GM18511 (cell line): ENCODE results near the gene KRT76.

ENCODE experiments used
- ATAC-seq: cut with Tn5 transposase; IDR thresholded peaks from one replicate; pipeline ENCODE4 v1.9.1; 2021; ENCODE audit warnings: mild to moderate bottlenecking, moderate library complexity; ENCODE audit not compliant: unreplicated experiment

Gene KRT76

GRCh38 chr12:52742196-52742580, 35.0 kb downstream of the KRT76 start:
- ATAC-seq, result no peak

GRCh38 chr12:52741375-52742195, 35.6 kb downstream of the KRT76 start:
- ATAC-seq, result no peak

DNA sequence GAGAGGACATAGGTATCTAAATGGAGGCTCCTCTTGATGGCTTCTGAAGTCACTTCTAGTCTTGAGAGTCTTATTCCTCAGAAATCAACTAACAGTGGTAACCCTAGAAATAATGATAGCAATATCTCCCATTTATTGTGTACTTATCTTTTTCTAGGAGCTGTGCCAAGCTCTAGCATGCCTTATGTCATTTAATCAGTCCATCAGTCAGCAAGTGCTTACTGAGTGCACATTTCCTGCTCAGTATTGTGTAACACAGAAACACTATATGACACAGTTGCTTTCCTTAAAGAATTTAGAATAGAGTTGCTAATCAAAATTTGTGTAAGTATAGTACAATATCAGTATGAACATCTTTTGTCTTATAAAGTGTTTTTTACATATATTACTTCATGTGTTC, 36.6 kb downstream of the KRT76 start:
- no peak for ATAC-seq

DNA sequence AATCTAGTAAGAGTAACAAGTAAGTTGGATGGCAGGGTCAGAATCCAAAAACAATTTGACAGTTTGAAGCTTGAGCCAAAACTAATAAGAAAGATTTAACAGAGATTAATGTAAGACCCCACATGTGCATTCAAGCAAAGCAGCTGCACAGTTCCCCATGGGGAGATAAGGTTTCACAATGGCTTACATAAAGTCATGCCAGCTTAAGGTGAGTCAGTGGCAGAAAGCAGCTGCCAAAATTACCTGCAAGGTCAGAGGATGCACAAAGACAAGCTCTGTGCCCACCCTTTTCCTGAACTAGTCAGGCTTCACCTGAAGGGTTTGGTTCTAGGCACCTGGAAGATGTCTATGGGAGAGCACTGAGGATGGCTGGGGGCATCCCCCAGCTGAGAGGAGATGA, 37.2 kb downstream of the KRT76 start:
- ATAC-seq, result no peak

DNA sequence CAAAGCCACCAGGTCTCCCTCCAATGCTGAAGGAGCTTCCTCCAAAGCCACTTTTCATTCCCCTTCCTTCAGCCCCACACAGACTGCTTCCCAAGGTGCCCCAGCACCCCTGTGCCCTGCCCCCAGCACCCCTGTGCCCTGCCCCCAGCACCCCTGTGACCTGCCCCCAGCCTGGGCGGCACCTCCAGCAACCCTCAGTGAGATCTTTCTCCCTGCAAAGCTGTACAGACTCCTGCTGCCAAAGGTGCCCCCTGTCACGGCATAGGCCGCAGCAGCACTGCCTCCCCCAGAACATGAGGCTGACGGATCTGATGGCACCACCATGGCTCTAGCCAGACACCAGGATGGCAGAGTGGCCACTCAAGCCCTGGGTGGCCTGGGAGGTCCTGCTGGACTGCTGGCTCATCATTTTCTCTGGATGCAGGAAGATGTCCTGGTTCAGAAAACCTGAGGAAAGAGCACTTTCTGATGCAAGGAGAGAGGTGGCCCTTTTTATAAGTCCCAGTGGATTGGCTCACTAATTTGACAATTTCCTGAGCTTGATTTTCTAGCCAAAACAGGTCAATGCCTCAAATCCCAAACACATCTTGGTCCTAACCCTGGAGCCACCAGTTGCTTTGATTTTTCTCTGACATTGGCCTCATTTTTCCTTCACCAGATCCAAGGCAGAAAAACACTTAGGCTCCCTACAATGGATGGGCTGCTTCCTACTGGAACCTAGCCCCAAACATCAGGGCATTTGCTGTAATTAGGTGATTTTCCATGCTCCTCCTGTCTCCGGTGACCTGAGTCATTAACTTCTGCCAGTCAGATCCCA, 41.1 kb downstream of the KRT76 start:
- ATAC-seq, result no peak

- no peak for ATAC-seq
These were observed 42.0 kb downstream of the KRT76 start for GRCh38 chr12:52735106-52735505.

DNA sequence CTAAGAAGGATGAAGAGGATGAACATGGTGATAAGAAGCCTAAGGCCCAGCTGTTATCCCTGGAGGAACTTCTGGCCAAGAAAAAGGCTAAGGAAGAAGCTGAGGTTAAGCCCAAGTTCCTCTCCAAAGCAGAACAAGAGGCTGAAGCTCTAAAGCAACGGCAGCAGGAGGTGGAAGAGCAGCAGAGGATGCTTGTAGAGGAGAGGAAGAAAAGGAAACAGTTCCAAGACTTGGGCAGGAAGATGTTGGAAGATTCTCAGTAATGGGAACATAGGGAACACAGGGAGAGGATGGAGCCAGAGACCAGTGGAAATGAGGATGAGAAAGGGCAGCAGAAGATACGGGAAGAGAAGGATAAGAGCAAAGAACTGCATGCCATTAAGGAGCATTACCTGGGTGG, 46.4 kb downstream of the KRT76 start:
- ATAC-seq, result no peak

- ATAC-seq, result no peak
These were observed 46.8 kb downstream of the KRT76 start for GRCh38 chr12:52730383-52730782.

GRCh38 chr12:52729147-52729546, 48.0 kb downstream of the KRT76 start:
- no peak for ATAC-seq

- no peak for ATAC-seq
These were observed 48.8 kb downstream of the KRT76 start for GRCh38 chr12:52728374-52728773.

DNA sequence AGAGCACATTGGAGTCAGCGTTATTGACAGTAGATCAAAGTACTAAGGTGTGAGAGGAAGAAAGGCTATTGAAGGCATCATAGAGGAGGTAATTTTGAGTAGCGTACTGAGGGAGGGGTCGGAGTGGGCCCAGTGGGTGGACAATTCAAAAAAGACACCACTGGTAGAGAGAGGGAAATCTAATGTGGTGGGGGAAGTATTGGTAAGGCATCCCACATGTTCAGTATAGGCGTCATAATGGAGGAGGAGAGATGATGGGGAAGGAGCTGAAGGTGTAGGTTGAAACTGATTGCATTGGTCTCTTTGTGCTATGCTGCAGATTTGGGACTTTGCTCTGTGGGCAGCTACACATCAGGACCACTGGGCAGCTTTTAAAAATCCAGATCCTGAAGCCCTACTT, 50.1 kb downstream of the KRT76 start:
- no peak for ATAC-seq

GRCh38 chr12:52726451-52726850, 50.7 kb downstream of the KRT76 start:
- ATAC-seq, result no peak

DNA sequence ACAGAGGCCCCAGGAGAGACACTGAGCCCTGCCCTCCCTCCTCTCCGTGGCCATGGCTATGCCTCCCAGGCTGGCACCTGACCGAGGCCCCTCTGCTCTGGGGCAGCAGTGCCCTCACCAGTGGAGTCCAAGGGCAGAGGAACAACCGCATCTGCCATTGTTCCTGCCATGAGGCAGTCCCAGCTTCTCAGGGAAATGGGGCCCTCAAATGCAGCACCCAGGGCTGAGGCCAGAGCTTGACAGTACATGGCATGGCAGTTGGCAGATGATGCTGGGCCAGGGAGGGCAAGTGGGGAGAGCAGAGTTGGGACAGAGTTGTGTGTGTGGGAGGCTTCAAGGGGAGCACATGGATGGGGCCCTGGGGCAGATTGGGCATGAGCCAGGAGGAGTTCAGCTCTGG, 52.8 kb downstream of the KRT76 start:
- ATAC-seq, result no peak

GRCh38 chr12:52722680-52723079, 54.5 kb downstream of the KRT76 start:
- ATAC-seq, result no peak

DNA sequence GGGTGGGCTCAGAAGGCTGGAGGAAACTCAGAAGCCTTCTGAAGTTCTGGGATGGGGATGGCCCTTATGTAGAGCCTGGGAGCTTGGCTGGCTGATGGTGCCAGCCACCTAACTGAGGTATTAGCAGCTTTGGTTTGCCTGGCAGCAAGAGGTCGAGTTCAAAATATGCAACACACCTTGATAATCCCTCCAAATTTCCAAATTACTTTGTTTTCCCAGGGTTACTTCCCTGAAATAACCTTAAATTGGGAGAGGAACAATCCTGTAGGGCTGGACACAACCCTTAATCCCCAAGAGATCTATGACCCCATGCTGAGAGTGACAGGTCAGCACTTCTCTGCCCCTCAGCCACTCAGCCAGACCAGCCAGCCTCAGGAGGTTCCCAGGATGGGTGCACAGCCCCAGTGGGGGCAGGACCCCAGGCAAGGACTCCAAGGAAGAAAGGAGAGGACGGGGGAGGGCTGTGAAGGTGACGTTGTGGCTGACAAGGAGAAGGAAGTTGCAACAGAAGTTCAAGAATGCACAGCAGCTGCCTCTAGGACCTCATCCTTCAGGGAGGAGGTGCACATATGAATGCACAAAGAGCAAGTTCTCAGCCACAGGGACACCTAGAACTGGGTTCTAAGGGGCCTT, 55.2 kb downstream of the KRT76 start:
- no peak for ATAC-seq

DNA sequence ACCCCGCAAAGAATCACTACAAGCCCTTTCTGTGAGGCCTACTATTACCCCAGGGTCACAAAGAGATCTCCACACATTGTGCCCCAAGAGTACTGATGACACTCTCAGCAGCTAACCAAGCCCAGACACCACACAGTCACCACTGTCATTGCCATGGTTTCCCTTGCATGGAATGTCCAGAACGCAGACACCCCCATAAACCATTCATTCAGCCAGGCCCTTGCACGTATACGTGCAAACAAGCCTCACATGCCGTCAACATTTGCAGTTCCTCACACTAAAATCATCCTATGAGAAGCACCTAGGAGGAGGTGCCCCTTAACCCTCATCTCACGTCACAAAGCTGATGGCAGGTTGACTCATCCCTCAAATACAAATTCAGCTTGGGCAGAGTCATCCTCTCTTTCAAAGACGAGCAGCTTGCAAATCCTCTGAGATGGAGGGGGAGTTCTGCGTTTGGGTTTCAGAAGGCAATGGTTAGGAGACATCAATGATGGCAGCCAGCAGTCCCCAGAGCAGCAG, 56.7 kb downstream of the KRT76 start:
- ATAC-seq, result no peak
